WTC11 (cell line): Measurements from ENCODE around the gene PIK3CA. TPM values are rescaled to one million over a fixed set of nuclear protein-coding genes. Genes with fewer than 3 reads are reported as not detected.

Experiments
- ATAC-seq: fragments of 200-7000 bp; cut with Tn5 transposase; 2 replicates; pipeline ENCODE4 v1.10.0; 2021; ENCODE audit warnings: mild to moderate bottlenecking, moderate library complexity
- CTCF ChIA-PET: fragments of 300-600 bp; sonication (Branson Sonifier 250); formaldehyde crosslinking; loops from one replicate; lab custom pipeline; 2021; ENCODE audit warnings: antibody characterized with exemption; lab: Charles Lee
- POLR2A ChIA-PET: fragments of 350-600 bp; sonication (Branson Sonifier 250); formaldehyde crosslinking; loops from one replicate; lab custom pipeline; 2021; ENCODE audit warnings: antibody characterized with exemption; lab: Charles Lee
- DNase-seq: peaks from one replicate; pipeline ENCODE4 v3.0.0; 2021; ENCODE audit warnings: low spot score
- H3K27ac Mint-ChIP-seq: 2 replicates; pipeline ENCODE4 v1.8.0; 2021; ENCODE audit warnings: mixed read lengths
- H3K27me3 Mint-ChIP-seq: 2 replicates; pipeline ENCODE4 v1.8.0; 2021; ENCODE audit warnings: low read depth, mild to moderate bottlenecking, moderate library complexity, mixed read lengths
- H3K36me3 Mint-ChIP-seq: 2 replicates; pipeline ENCODE4 v1.8.0; 2021; ENCODE audit warnings: mixed read lengths
- H3K4me1 Mint-ChIP-seq: 2 replicates; pipeline ENCODE4 v1.8.0; 2022; ENCODE audit warnings: mixed read lengths
- H3K4me3 Mint-ChIP-seq: 2 replicates; pipeline ENCODE4 v1.8.0; 2021; ENCODE audit warnings: mild to moderate bottlenecking, moderate library complexity, mixed read lengths
- H3K9me3 Mint-ChIP-seq: 2 replicates; pipeline ENCODE4 v1.8.0; 2021; ENCODE audit warnings: mixed read lengths
- CBFB ChIP-seq: sonication (generic); formaldehyde crosslinking; IDR thresholded peaks from 2 replicates; pipeline ENCODE4 v1.8.1; 2022; ENCODE audit warnings: mild to moderate bottlenecking, low read depth, missing genetic modification reagents
- ELF4 ChIP-seq: sonication (generic); formaldehyde crosslinking; IDR thresholded peaks from 2 replicates; pipeline ENCODE4 v1.8.1; 2022; ENCODE audit warnings: low read depth, mild to moderate bottlenecking, moderate library complexity, missing genetic modification reagents
- FOXP1 ChIP-seq: sonication (generic); formaldehyde crosslinking; IDR thresholded peaks from 2 replicates; pipeline ENCODE4 v1.8.0; 2022; ENCODE audit warnings: missing genetic modification reagents, mild to moderate bottlenecking, moderate library complexity, borderline replicate concordance
- GTF2I ChIP-seq: fragments of 250-450 bp; sonication (Bioruptor Pico); conservative IDR thresholded peaks from 2 replicates; pipeline ENCODE4 v1.4.0; 2021; ENCODE audit warnings: mild to moderate bottlenecking
- HMGA2 ChIP-seq: fragments of 250-450 bp; sonication (Bioruptor Pico); IDR thresholded peaks from 2 replicates; pipeline ENCODE4 v1.4.0; 2021; ENCODE audit warnings: mild to moderate bottlenecking, moderate library complexity
- IRF2 ChIP-seq: sonication (generic); formaldehyde crosslinking; IDR thresholded peaks from 2 replicates; pipeline ENCODE4 v1.8.0; 2022; ENCODE audit warnings: low read depth, missing genetic modification reagents, borderline replicate concordance
- JUN ChIP-seq: sonication (generic); formaldehyde crosslinking; IDR thresholded peaks from 2 replicates; pipeline ENCODE4 v1.8.0; 2023; ENCODE audit warnings: mild to moderate bottlenecking, missing genetic modification reagents
- NFATC4 ChIP-seq: fragments of 250-450 bp; sonication (Bioruptor Pico); IDR thresholded peaks from 2 replicates; pipeline ENCODE4 v1.9.0; 2021; ENCODE audit warnings: mild to moderate bottlenecking
- PRRX2 ChIP-seq: fragments of 250-450 bp; sonication (Bioruptor Pico); IDR thresholded peaks from 2 replicates; pipeline ENCODE4 v1.8.0; 2021; ENCODE audit warnings: mild to moderate bottlenecking
- RORB ChIP-seq: fragments of 250-450 bp; sonication (Bioruptor Pico); IDR thresholded peaks from 2 replicates; pipeline ENCODE4 v1.9.0; 2021; ENCODE audit warnings: mild to moderate bottlenecking
- ZNF232 ChIP-seq: sonication (generic); formaldehyde crosslinking; IDR thresholded peaks from 2 replicates; pipeline ENCODE4 v1.8.0; 2022; ENCODE audit warnings: mild to moderate bottlenecking, missing genetic modification reagents
- ZNF423 ChIP-seq: fragments of 250-450 bp; sonication (Bioruptor Pico); IDR thresholded peaks from 2 replicates; pipeline ENCODE4 v2.1.2; 2022; ENCODE audit warnings: mild to moderate bottlenecking, moderate library complexity
- total RNA-seq: library from RNA; stranded (reverse); gene quantifications from 3 replicates; pipeline ENCODE4 v1.2.3, GENCODE V29; 2021
- TF ChIP-seq, protein P1 (sequence below): sonication (generic); formaldehyde crosslinking; IDR thresholded peaks from 2 replicates; pipeline ENCODE4 v1.8.0; 2022; ENCODE audit warnings: mild to moderate bottlenecking, missing genetic modification reagents
- TF ChIP-seq, protein P2 (sequence below): sonication (generic); formaldehyde crosslinking; IDR thresholded peaks from 2 replicates; pipeline ENCODE4 v1.8.0; 2022; ENCODE audit warnings: missing genetic modification reagents
- TF ChIP-seq, protein P3 (sequence below): sonication (generic); formaldehyde crosslinking; IDR thresholded peaks from 2 replicates; pipeline ENCODE4 v1.8.0; 2022; ENCODE audit warnings: mild to moderate bottlenecking, missing genetic modification reagents
- TF ChIP-seq, protein P4 (sequence below): sonication (generic); formaldehyde crosslinking; conservative IDR thresholded peaks from 2 replicates; pipeline ENCODE4 v1.8.1; 2023; ENCODE audit warnings: mild to moderate bottlenecking, low read depth, missing genetic modification reagents, moderate library complexity
- TF ChIP-seq, protein P5 (sequence below): sonication (generic); formaldehyde crosslinking; IDR thresholded peaks from 2 replicates; pipeline ENCODE4 v1.8.1; 2022; ENCODE audit warnings: low read depth, mild to moderate bottlenecking, moderate library complexity, missing genetic modification reagents, borderline replicate concordance
- TF ChIP-seq, protein P6 (sequence below): fragments of 250-450 bp; sonication (Bioruptor Pico); IDR thresholded peaks from 2 replicates; pipeline ENCODE4 v1.9.0; 2021; ENCODE audit warnings: moderate library complexity, mild to moderate bottlenecking, inconsistent platforms, borderline replicate concordance
- TF ChIP-seq, protein P7 (sequence below): fragments of 250-450 bp; sonication (Bioruptor Pico); IDR thresholded peaks from 2 replicates; pipeline ENCODE4 v1.9.0; 2021; ENCODE audit warnings: mild to moderate bottlenecking

Gene PIK3CA
- total RNA-seq, 1 experiment from 2014 or later: 10.1 TPM

DNA sequence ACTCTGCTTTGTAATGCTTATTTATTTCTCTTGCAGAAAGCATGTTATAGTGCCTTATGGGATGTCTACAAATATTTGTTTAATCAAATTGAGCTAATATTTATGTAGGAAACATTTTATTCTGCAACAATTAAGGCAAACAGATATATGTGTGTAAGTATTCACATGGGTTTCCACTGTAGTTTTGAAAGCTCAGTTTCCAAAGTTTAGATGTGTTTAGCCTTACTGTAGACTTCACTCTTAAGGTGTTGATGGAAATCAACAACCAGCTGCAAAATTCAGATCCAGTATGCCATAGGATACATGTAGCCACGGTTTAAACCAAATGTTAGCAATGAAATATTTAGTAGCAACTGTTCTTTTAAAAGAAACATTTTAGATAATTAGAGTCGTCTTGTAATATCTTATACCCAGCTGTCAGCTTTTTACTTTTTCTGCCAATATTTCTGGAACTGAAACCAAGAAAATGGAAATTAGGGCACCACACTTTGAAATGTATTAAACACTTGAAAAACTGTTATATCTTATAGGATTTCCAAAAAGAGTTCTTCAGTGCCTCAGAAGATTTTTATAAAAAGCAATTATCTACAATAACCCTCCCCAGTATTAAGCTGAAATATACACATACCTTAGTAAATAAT is 18.5 kb downstream of the PIK3CA start:
- ChIA-PET CTCF (no interaction called here), POLR2A (no interaction called here)
- ATAC-seq (no peak), DNase-seq (no peak)
- Mint-ChIP-seq H3K27ac (no peak overlapping the region), H3K27me3 (no peaks in the 10 kb centered on the region), H3K9me3 (no peaks in the 10 kb centered on the region), H3K36me3 (no peaks in the 10 kb centered on the region), H3K4me3 (no peak overlapping the region), H3K4me1 (peaks cover 26% of the 10 kb centered on the region)
- TF ChIP-seq CBFB: no peak
- TF ChIP-seq, protein P1, sequence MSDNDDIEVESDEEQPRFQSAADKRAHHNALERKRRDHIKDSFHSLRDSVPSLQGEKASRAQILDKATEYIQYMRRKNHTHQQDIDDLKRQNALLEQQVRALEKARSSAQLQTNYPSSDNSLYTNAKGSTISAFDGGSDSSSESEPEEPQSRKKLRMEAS (CRISPR knock-in tag): no peak
- no peak for TF ChIP-seq HMGA2 (CRISPR knock-in tag)
- no peak for TF ChIP-seq IRF2 (CRISPR knock-in tag)
- no peak for TF ChIP-seq FOXP1
- TF ChIP-seq, protein P2, sequence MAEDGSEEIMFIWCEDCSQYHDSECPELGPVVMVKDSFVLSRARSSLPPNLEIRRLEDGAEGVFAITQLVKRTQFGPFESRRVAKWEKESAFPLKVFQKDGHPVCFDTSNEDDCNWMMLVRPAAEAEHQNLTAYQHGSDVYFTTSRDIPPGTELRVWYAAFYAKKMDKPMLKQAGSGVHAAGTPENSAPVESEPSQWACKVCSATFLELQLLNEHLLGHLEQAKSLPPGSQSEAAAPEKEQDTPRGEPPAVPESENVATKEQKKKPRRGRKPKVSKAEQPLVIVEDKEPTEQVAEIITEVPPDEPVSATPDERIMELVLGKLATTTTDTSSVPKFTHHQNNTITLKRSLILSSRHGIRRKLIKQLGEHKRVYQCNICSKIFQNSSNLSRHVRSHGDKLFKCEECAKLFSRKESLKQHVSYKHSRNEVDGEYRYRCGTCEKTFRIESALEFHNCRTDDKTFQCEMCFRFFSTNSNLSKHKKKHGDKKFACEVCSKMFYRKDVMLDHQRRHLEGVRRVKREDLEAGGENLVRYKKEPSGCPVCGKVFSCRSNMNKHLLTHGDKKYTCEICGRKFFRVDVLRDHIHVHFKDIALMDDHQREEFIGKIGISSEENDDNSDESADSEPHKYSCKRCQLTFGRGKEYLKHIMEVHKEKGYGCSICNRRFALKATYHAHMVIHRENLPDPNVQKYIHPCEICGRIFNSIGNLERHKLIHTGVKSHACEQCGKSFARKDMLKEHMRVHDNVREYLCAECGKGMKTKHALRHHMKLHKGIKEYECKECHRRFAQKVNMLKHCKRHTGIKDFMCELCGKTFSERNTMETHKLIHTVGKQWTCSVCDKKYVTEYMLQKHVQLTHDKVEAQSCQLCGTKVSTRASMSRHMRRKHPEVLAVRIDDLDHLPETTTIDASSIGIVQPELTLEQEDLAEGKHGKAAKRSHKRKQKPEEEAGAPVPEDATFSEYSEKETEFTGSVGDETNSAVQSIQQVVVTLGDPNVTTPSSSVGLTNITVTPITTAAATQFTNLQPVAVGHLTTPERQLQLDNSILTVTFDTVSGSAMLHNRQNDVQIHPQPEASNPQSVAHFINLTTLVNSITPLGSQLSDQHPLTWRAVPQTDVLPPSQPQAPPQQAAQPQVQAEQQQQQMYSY (CRISPR knock-in tag): no peak
- no peak for TF ChIP-seq JUN (CRISPR knock-in tag)
- TF ChIP-seq PRRX2 (CRISPR knock-in tag): no peak
- no peak for TF ChIP-seq NFATC4 (CRISPR knock-in tag)

DNA sequence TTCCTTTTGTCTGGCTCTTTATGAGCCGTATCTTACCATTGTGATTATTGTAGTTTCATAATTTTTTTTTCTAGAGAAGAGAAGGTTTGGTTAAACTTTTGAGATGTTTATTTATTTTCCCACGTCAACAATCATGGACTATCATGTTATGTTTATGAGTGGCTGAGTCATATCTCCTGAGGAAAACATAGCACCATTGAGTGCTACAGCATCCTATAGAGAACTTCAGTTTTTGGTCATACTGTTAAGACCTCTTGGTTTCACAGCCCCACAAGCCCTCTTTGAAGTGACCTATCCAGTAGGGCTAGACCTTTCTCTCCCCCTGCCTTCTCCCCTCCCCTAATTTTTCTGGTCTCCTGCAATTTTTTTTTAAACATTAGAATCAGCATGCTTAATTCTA is 20.8 kb downstream of the PIK3CA start:
- POLR2A ChIA-PET: no interaction called here
- peak overlapping the region; percentile 25; the same call in 1 of the 2 replicates for H3K27ac Mint-ChIP-seq
- TF ChIP-seq, protein P1 (CRISPR knock-in tag): no peak
- TF ChIP-seq RORB (CRISPR knock-in tag) (no peak), GTF2I (no peak), CBFB (no peak), FOXP1 (no peak), ZNF232 (CRISPR knock-in tag) (no peak), ZNF423 (no peak), ELF4 (CRISPR knock-in tag) (no peak)
- TF ChIP-seq, protein P3, sequence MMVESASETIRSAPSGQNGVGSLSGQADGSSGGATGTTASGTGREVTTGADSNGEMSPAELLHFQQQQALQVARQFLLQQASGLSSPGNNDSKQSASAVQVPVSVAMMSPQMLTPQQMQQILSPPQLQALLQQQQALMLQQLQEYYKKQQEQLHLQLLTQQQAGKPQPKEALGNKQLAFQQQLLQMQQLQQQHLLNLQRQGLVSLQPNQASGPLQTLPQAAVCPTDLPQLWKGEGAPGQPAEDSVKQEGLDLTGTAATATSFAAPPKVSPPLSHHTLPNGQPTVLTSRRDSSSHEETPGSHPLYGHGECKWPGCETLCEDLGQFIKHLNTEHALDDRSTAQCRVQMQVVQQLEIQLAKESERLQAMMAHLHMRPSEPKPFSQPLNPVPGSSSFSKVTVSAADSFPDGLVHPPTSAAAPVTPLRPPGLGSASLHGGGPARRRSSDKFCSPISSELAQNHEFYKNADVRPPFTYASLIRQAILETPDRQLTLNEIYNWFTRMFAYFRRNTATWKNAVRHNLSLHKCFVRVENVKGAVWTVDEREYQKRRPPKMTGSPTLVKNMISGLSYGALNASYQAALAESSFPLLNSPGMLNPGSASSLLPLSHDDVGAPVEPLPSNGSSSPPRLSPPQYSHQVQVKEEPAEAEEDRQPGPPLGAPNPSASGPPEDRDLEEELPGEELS (CRISPR knock-in tag): no peak
- TF ChIP-seq, protein P4, sequence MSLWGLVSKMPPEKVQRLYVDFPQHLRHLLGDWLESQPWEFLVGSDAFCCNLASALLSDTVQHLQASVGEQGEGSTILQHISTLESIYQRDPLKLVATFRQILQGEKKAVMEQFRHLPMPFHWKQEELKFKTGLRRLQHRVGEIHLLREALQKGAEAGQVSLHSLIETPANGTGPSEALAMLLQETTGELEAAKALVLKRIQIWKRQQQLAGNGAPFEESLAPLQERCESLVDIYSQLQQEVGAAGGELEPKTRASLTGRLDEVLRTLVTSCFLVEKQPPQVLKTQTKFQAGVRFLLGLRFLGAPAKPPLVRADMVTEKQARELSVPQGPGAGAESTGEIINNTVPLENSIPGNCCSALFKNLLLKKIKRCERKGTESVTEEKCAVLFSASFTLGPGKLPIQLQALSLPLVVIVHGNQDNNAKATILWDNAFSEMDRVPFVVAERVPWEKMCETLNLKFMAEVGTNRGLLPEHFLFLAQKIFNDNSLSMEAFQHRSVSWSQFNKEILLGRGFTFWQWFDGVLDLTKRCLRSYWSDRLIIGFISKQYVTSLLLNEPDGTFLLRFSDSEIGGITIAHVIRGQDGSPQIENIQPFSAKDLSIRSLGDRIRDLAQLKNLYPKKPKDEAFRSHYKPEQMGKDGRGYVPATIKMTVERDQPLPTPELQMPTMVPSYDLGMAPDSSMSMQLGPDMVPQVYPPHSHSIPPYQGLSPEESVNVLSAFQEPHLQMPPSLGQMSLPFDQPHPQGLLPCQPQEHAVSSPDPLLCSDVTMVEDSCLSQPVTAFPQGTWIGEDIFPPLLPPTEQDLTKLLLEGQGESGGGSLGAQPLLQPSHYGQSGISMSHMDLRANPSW (CRISPR knock-in tag): no peak
- TF ChIP-seq, protein P5, sequence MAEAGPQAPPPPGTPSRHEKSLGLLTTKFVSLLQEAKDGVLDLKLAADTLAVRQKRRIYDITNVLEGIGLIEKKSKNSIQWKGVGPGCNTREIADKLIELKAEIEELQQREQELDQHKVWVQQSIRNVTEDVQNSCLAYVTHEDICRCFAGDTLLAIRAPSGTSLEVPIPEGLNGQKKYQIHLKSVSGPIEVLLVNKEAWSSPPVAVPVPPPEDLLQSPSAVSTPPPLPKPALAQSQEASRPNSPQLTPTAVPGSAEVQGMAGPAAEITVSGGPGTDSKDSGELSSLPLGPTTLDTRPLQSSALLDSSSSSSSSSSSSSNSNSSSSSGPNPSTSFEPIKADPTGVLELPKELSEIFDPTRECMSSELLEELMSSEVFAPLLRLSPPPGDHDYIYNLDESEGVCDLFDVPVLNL (CRISPR knock-in tag): no peak
- TF ChIP-seq, protein P6, sequence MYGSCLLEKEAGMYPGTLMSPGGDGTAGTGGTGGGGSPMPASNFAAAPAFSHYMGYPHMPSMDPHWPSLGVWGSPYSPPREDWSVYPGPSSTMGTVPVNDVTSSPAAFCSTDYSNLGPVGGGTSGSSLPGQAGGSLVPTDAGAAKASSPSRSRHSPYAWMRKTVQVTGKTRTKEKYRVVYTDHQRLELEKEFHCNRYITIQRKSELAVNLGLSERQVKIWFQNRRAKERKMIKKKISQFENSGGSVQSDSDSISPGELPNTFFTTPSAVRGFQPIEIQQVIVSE (CRISPR knock-in tag): no peak
- TF ChIP-seq, protein P7, sequence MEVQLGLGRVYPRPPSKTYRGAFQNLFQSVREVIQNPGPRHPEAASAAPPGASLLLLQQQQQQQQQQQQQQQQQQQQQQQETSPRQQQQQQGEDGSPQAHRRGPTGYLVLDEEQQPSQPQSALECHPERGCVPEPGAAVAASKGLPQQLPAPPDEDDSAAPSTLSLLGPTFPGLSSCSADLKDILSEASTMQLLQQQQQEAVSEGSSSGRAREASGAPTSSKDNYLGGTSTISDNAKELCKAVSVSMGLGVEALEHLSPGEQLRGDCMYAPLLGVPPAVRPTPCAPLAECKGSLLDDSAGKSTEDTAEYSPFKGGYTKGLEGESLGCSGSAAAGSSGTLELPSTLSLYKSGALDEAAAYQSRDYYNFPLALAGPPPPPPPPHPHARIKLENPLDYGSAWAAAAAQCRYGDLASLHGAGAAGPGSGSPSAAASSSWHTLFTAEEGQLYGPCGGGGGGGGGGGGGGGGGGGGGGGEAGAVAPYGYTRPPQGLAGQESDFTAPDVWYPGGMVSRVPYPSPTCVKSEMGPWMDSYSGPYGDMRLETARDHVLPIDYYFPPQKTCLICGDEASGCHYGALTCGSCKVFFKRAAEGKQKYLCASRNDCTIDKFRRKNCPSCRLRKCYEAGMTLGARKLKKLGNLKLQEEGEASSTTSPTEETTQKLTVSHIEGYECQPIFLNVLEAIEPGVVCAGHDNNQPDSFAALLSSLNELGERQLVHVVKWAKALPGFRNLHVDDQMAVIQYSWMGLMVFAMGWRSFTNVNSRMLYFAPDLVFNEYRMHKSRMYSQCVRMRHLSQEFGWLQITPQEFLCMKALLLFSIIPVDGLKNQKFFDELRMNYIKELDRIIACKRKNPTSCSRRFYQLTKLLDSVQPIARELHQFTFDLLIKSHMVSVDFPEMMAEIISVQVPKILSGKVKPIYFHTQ: no peak

More for the DNA sequence above, 20.8 kb downstream of the PIK3CA start:
- ATAC-seq: no peak
- Mint-ChIP-seq H3K27me3 (no peaks in the 10 kb centered on the region), H3K4me1 (peaks cover 18% of the 10 kb centered on the region), H3K36me3 (no peaks in the 10 kb centered on the region), H3K4me3 (no peak overlapping the region), H3K9me3 (peaks cover 8% of the 10 kb centered on the region)
- CTCF ChIA-PET: no interaction called here
- DNase-seq: no peak
